Measurements from ENCODE around the gene ROBO1.

Gene ROBO1

DNA sequence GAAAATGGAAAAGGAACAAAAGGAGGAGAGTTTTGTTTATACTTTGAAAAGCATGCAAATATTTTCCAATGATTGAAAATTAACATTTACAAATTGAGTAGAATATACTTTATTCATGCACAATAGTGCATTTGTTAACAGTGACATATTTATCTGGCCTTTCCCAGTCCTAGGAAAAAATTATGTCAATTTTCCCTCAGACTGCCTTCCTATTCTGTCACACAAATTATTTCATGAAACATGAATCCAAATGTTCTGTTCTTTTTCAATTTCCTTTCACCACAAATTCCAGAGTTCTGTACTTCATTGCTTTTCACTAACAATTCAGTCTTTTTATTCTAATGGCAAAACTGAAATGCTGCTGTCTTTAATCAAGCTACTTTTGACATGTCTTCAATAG is 945.1 kb downstream of the ROBO1 start:
- no peak for DNase-seq (ENCODE audit: low read depth in 2 of 3, low spot score in 2 of 3)

DNA sequence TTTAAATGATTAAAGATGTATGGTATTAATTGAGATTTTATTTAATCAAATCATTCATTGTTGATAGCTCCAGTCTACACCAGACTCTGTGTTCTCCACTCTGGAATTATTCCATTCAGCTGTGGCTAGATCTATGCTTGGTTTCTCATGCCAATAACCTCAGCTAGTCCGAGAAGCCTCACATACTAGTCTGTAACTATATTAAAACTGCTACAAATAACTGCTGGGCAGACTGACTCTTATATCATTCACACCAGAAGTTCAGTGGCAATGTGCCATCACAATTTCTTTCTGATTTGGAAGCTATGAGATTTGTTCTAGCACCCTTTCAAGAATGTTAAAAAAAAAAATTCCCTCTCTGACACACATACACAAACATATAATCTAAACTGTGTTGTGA is 947.3 kb downstream of the ROBO1 start:
- DNase-seq (ENCODE audit: low read depth in 2 of 3, low spot score in 2 of 3) = no peak

DNA sequence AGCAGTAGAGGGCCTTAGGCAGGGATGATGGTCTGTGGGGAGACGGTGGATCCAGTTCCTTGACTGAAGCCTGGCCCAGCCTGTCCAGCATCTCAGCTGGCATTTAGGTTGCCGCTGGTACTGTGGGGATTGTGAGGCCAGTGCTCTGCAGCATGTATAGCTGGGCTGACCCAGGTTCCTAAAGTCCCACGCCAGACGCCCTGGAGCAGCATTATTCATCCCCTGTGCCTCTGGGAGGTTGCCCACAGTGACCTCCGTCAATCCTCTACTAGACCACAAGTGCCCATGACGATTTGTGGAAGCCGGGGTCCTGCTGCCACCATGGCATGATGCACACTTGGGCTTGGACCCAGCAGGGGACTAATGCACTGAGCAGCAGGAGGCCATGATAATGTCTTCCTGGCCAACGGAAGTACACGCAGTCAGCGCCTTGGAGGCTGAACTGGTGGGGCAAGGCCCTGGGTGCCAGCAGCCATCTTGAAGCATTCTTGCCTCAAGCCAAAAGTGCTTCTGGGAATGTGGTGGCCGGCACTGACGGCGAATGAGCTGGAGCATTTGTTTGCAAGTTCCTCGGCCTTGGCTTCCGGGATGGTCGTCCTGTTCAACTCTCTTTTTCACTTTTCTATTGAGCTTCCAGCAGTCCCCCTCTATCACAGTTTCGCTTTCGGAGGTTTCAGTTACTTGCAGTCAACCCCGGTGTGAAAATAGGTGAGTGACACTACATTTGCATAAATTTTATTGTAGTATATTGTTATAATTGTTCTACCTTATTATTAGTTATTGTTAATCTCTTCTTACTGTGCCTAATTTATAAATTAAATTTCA is 949.4 kb downstream of the ROBO1 start:
- no peak for DNase-seq (ENCODE audit: low read depth in 2 of 3, low spot score in 2 of 3)

DNA sequence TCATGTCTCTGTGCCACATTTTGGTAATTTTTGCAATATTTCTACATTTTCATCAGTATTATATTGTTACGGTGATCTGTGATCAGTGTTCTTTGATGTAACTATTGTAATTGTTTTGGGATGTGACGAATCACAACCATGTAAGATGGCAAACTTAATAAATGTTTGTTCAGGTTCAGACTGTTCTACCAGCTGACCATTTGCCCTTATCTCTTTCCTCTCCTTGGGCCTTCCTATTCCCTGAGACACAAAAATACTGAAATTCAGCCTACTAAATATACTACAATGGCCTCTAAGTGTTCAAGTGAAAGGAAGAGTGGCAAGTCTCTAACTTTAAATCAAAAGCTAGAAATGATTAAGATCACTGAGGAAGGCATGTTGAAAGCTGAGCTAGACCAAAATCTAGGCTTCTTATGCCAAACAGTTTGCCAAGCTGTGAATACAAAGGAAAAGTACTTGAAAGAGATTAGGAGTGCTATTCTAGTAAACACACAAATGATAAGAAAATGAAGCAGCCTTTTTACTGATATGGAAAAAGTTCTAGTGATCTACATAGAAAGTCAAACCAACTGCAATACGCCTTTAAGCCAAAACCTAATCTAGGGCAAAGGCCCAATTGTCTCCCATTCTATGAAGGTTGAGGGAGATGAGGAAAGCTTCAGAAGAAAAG is 952.8 kb downstream of the ROBO1 start:
- no peak for DNase-seq (ENCODE audit: low read depth in 2 of 3, low spot score in 2 of 3)

- DNase-seq (ENCODE audit: low read depth in 2 of 3, low spot score in 2 of 3) = no peak
These were observed 955.6 kb downstream of the ROBO1 start for GRCh38 chr3:78812166-78812565.

DNA sequence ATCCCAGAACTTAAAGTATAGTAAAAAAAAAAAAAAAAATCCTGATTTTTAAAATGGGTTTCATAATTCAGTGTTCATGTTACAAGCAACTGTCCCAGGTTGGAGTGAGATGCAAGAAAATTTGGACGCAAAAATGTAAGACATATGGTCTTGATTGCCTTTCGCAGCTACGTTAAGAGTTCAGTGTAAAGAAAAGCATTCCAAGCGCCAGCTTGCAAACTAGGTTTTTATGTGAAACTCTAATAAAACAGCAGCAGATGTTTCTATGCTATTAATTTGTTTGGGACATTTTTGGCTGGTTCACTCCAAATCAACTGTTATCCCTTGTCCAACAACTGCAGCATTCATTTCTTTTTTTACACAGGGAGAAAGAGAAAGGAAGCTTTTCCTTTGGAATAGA is 957.8 kb downstream of the ROBO1 start:
- DNase-seq (ENCODE audit: low read depth in 2 of 3, low spot score in 2 of 3) = no peak

GRCh38 chr3:78804251-78805037 is 963.4 kb downstream of the ROBO1 start:
- DNase-seq (ENCODE audit: low read depth in 2 of 3, low spot score in 2 of 3) = no peak

DNA sequence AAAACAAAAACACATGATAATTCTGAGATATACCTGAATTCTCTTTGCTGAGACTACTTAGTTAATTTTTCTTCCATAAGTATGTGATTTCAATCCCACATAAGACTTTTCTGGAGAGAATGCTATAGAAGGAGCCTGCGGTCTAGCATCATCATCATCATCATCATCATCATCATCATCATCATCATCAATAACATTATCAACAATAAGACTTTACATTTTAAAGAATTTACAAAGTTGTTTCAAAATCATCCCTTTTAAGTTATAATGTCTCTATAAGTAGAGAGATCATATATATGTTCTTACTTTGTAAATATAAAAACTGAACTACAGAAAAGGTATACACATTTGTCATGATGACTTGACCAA is 965.3 kb downstream of the ROBO1 start:
- DNase-seq (ENCODE audit: low read depth in 2 of 3, low spot score in 2 of 3) = no peak

DNA sequence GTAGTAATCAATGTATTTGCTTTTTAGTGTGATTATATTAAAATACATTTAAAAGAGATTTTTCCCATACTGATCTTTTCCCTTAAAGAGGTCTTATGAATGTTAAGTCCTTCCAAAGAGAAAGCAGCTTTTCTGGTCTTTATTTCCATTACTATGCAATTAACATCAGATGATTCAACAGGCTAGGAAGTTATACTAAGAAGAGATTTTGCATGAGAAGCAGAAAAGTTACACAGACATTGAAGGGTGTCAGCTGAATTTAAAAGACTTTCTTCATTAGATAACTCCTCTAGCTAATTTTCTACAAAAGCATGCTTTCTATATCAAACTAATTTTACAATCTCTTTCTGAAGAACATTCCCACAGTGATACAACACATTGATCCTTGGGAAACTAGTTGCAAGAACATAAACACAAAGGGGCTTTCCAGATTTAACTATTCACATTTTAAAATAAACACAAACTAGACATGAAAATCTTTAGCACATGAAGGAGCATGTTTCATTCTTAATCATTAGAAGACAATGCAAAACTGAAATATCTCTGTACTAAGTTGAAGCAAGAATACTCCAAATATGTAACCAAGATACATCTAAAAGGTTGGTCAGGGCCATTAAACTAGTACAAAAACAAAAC is 965.8 kb downstream of the ROBO1 start:
- no peak for DNase-seq (ENCODE audit: low read depth in 2 of 3, low spot score in 2 of 3)

DNA sequence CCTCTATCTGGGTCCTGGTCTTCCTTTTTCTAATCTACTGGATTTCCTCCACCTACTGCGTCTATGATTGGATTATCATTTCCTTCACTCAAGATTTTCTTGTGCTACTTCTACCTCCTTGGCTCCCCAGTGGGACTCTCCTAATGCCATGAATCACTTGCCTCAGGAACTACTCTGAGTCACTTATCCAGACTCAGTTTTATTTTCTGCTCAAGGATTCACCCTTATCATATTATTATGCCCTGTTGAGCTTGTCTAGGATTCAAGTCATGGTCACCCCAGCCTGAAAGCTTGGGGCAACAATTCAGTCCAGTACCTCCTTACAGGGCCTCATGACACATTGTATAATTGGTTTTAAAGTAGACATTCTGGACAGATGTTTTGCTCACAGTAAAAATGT is 968.1 kb downstream of the ROBO1 start:
- DNase-seq (ENCODE audit: low read depth in 2 of 3, low spot score in 2 of 3) = no peak

GRCh38 chr3:78798266-78798832 is 969.4 kb downstream of the ROBO1 start:
- no peak for DNase-seq (ENCODE audit: low read depth in 2 of 3, low spot score in 2 of 3)

- DNase-seq (ENCODE audit: low read depth in 2 of 3, low spot score in 2 of 3) = no peak
These were observed 973.4 kb downstream of the ROBO1 start for GRCh38 chr3:78794431-78794830.

DNA sequence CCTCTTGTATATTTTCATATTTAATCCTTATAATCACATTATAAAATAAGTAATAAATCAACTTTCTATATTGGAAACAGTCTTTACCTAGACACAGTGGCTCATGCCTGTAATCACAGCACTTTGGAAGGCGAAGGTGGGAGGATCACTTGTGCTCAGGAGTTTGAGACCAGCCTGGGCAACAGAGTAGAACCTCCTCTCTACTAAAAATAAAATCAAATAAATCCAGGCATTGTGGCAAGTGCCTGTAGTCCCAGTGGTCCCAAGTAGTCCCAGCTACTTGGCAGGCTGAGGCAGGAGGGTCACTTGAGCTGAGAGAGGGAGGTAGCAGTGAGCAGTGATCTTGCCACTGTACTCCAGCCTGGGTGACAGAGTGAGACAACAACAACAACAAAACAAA is 975.1 kb downstream of the ROBO1 start:
- DNase-seq (ENCODE audit: low read depth in 2 of 3, low spot score in 2 of 3) = no peak

DNA sequence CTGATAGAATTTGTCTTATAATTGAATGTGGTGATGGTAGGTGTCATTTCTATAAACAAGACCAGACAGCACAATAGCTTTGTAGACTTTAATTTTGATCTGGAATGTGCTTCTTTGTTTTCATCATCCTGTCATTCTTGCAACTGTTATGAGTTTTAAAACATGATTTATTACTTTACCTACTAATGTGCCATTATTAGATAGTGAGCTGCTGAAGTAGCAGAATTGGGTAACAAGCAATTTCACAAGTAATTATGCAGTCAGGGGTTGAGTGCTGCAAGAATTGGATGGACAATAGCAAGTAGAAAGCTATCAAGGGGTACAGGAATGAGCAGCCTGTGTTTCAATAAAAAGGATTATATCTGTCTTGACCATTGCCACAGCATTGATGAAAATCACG is 975.6 kb downstream of the ROBO1 start:
- no peak for DNase-seq (ENCODE audit: low read depth in 2 of 3, low spot score in 2 of 3)

GRCh38 chr3:78791753-78792152 is 976.0 kb downstream of the ROBO1 start:
- no peak for DNase-seq (ENCODE audit: low read depth in 2 of 3, low spot score in 2 of 3)

- no peak for DNase-seq (ENCODE audit: low read depth in 2 of 3, low spot score in 2 of 3)
These were observed 979.0 kb downstream of the ROBO1 start for GRCh38 chr3:78788839-78789238.

- DNase-seq (ENCODE audit: low read depth in 2 of 3, low spot score in 2 of 3) = no peak
These were observed 982.8 kb downstream of the ROBO1 start for GRCh38 chr3:78785004-78785403.

GRCh38 chr3:78781351-78781750 is 986.4 kb downstream of the ROBO1 start:
- no peak for DNase-seq (ENCODE audit: low read depth in 2 of 3, low spot score in 2 of 3)

DNA sequence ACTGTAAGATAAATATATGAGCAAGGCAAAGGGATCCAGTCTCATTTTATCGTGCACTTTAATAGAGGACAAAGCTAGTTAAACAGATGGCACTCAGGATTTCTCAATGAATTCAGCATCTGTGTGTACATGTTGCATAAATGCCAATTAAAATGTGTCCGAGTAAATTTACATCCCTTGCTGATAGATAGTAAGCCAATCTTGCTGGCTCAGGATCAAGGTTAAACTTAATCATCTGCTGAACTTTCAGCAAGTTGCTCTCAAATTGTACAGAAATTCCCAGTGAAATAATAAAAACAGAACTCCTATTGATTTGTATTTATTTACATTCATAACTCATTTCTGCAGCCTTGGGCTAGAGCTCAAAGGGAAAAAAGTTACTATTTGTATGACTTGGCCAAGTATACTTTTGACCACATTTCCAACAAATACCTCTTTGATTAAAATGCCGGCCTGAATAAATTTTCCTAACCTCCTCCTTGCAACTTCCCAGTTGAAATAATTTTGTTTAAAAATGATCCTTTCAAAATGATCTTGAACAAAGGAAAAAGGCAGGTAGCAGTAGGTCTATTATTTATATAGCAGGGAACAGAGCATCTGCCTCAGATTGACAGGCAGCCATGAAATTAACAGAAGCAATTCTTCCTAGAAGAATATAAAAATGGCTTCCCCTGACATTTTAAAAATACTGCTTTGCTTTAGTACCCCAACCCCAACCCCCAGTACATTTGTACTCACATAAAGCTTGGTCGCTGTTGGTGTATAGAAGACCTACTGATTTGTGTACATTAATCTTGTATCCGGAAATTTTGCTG is 1001.9 kb downstream of the ROBO1 start:
- DNase-seq (ENCODE audit: low read depth in 2 of 3, low spot score in 2 of 3) = no peak

- DNase-seq (ENCODE audit: low read depth in 2 of 3, low spot score in 2 of 3) = no peak
These were observed 1003.2 kb downstream of the ROBO1 start for GRCh38 chr3:78764634-78765033.

Data from activated CD8-positive, alpha-beta memory T cell treated with anti-CD3 and anti-CD28 coated beads for 48 hours (primary cell).